Thyroid gland (tissue), 4 donors: Measurements from ENCODE around the gene MYO18A. TPM values are rescaled to one million over a fixed set of nuclear protein-coding genes. Genes with fewer than 3 reads are reported as not detected.

Experiments used
- DNase-seq, 2 donors: peaks; one replicate each; pipeline ENCODE4 v3.0.0-alpha.2; 2019
- H3K27ac ChIP-seq, 3 donors: fragments of 200-600 bp; sonication (generic); 1 replicate in 2 of 3; 2 replicates in 1 of 3; pipeline ENCODE4 v1.5.1; 2016 to 2019; ENCODE audit warnings: mild to moderate bottlenecking in 1 of 3, moderate library complexity in 1 of 3
- H3K27me3 ChIP-seq: fragments of 200-600 bp; sonication (generic); one replicate; pipeline ENCODE4 v1.5.1; 2019
- H3K36me3 ChIP-seq, 2 donors: fragments of 200-600 bp; sonication (generic); one replicate each; pipeline ENCODE4 v1.5.1; 2016 to 2019
- H3K4me1 ChIP-seq, 2 donors: fragments of 200-600 bp; sonication (generic); one replicate each; pipeline ENCODE4 v1.5.1; 2017 to 2019
- H3K4me3 ChIP-seq, 3 donors: fragments of 200-600 bp; sonication (generic); replicated peaks in 1 of 3; 1 replicate in 2 of 3; 2 replicates in 1 of 3; pipeline ENCODE4 v1.5.1; 2016; ENCODE audit warnings: mild to moderate bottlenecking in 1 of 3
- H3K9me3 ChIP-seq: fragments of 200-600 bp; sonication (generic); one replicate; pipeline ENCODE4 v1.5.1; 2017
- POLR2A ChIP-seq, 2 donors: fragments of 450-650 bp; IDR thresholded peaks; one replicate each; pipeline ENCODE4 v1.6.1; 2017; ENCODE audit warnings: antibody characterized with exemption in 2 of 2, mild to moderate bottlenecking in 2 of 2, moderate library complexity in 1 of 2
- WGBS, 2 donors: methylation state at CpG; one replicate each; pipeline ENCODE4 v1.1.5; 2017; 5-methylcytosine and 5-hydroxymethylcytosine counted together
- intact Hi-C: fragments of 100-400 bp; cut with DNase I; formaldehyde crosslinking; loops from one replicate; pipeline ENCODE4 v1.15.1; 2023
- total RNA-seq, 4 donors: library from RNA; depleted of rRNA; stranded (reverse); fragments of >200 nt; gene quantifications; one replicate each; pipeline ENCODE4 v1.2.3, GENCODE V29; 2016
- TF ChIP-seq, protein P1 (sequence below), 6 experiments: fragments of 200-600 bp in 3 of 6; fragments of 450-650 bp in 3 of 6; sonication (generic) in 3 of 6; IDR thresholded peaks; one replicate each; pipeline ENCODE4 v1.5.1; 2016 to 2019; ENCODE audit warnings: antibody characterized with exemption in 6 of 6, mild to moderate bottlenecking in 2 of 6, inconsistent platforms in 1 of 6, moderate library complexity in 1 of 6

Gene MYO18A
- total RNA-seq, 4 donors from 2014 or later = 32.1 to 49.8 (median 40.6) TPM

DNA sequence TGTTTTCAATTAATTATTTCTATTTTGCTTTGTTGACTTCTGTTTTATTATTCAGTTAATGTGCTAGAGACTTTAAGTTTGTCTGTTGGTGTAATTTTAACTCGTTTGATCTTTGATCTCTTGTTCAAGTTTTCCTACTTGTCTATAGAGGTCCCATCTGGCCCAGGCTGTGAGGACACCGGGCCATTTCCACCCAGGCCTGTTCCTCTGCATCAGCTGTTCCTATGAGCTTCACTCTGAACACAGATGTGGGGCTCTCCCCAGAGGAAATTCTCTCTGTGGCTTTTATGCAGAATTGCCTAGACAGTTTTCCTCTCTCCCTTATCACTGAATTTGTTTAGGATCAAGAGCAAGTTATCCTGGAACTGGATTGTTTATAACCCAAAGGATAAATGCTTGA, 44.7 kb downstream of the MYO18A start:
- TF ChIP-seq, protein P1, sequence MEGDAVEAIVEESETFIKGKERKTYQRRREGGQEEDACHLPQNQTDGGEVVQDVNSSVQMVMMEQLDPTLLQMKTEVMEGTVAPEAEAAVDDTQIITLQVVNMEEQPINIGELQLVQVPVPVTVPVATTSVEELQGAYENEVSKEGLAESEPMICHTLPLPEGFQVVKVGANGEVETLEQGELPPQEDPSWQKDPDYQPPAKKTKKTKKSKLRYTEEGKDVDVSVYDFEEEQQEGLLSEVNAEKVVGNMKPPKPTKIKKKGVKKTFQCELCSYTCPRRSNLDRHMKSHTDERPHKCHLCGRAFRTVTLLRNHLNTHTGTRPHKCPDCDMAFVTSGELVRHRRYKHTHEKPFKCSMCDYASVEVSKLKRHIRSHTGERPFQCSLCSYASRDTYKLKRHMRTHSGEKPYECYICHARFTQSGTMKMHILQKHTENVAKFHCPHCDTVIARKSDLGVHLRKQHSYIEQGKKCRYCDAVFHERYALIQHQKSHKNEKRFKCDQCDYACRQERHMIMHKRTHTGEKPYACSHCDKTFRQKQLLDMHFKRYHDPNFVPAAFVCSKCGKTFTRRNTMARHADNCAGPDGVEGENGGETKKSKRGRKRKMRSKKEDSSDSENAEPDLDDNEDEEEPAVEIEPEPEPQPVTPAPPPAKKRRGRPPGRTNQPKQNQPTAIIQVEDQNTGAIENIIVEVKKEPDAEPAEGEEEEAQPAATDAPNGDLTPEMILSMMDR (IDR thresholded peaks at IDR 0.05) = no peak
- no peak for TF ChIP-seq POLR2A (IDR thresholded peaks at IDR 0.05)
- 71 to 88% methylated on average over 2 of the region's 2 CpGs for WGBS, 2 donors
- no peak overlapping the region for H3K4me3 ChIP-seq
- no peaks in the 10 kb centered on the region for H3K27me3 ChIP-seq
- H3K27ac ChIP-seq = no peak overlapping the region
- H3K4me1 ChIP-seq = peaks cover 8 to 25% of the 10 kb centered on the region in 2 donors
- intact Hi-C loops = no loop called here
- no peaks in the 10 kb centered on the region for H3K36me3 ChIP-seq
- no peaks in the 10 kb centered on the region for H3K9me3 ChIP-seq
- no peak for DNase-seq

DNA sequence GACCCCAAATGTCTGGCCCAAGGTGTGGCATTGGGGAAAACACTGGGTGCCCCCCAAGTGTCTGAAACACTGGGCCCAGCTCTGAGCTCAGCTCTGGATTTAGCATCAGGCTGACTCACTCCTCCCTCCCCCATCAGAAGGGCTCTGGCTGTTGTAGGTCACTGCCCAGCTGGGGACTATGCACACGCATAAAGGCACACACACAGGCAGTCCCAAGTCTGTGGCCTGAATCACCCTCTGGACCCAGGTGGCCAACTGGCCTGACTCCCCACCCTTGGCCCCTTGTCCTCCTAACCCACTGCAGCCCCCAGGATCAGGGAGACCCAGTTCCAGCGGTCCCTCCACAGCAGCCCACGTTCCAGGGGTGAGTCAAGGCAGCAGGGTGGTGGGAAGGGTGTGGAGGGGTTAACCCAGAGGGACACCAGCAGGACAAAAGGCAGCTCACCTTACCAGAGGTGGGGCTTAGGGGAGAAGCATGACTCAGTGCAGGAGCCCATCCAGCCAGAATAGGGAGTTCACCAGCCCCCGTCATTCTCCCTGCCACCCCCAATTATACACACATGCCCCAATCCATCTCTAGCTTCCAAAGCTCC, 47.0 kb downstream of the MYO18A start:
- H3K36me3 ChIP-seq = no peaks in the 10 kb centered on the region
- no peaks in the 10 kb centered on the region for H3K27me3 ChIP-seq
- TF ChIP-seq POLR2A (IDR thresholded peaks at IDR 0.05) = no peak
- TF ChIP-seq, protein P1 (IDR thresholded peaks at IDR 0.05) = no peak
- no peak overlapping the region for H3K4me3 ChIP-seq
- H3K9me3 ChIP-seq = no peaks in the 10 kb centered on the region
- H3K4me1 ChIP-seq = peaks cover 0 to 9% of the 10 kb centered on the region in 2 donors
- WGBS, 2 donors = 72 to 78% methylated on average over 3 to 4 of the region's 4 CpGs
- intact Hi-C loops = no loop called here
- H3K27ac ChIP-seq = no peak overlapping the region
- DNase-seq = no peak

- WGBS, 2 donors = 74 to 85% methylated on average over 9 of the region's 9 CpGs
- Histone ChIP-seq H3K36me3 (no peaks in the 10 kb centered on the region), H3K9me3 (no peaks in the 10 kb centered on the region), H3K4me1 (peaks cover 0 to 7% of the 10 kb centered on the region in 2 donors), H3K27ac (no peak overlapping the region), H3K27me3 (no peaks in the 10 kb centered on the region), H3K4me3 (no peak overlapping the region)
- DNase-seq = no peak
- intact Hi-C loops = no loop called here
- no peak for TF ChIP-seq POLR2A (IDR thresholded peaks at IDR 0.05)
- TF ChIP-seq, protein P1 (IDR thresholded peaks at IDR 0.05) = no peak
These were observed 48.1 kb downstream of the MYO18A start for GRCh38 chr17:29131814-29132682.

- DNase-seq = peak; percentile 53 to 57
- H3K9me3 ChIP-seq = no peaks in the 10 kb centered on the region
- no peaks in the 10 kb centered on the region for H3K36me3 ChIP-seq
- intact Hi-C loops = no loop called here
- no peaks in the 10 kb centered on the region for H3K27me3 ChIP-seq
- H3K4me1 ChIP-seq = peaks cover 0 to 12% of the 10 kb centered on the region in 2 donors
- H3K27ac ChIP-seq = no peak overlapping the region
- no peak overlapping the region for H3K4me3 ChIP-seq
- 74 to 78% methylated on average over 4 of the region's 4 CpGs for WGBS, 2 donors
- TF ChIP-seq POLR2A (IDR thresholded peaks at IDR 0.05) = no peak
- TF ChIP-seq, protein P1 (IDR thresholded peaks at IDR 0.05) = no peak
These were observed 50.5 kb downstream of the MYO18A start for GRCh38 chr17:29129731-29130130.

GRCh38 chr17:29127840-29128239, 52.4 kb downstream of the MYO18A start:
- Histone ChIP-seq H3K27ac (no peak overlapping the region), H3K27me3 (no peaks in the 10 kb centered on the region), H3K4me3 (no peak overlapping the region), H3K4me1 (peaks cover 0 to 17% of the 10 kb centered on the region in 2 donors), H3K36me3 (no peaks in the 10 kb centered on the region), H3K9me3 (no peaks in the 10 kb centered on the region)
- 100% methylated on average over 4 of the region's 10 CpGs; no CpG with 5 or more reads in 1 of the 2 donors for WGBS, 2 donors
- TF ChIP-seq POLR2A (IDR thresholded peaks at IDR 0.05) = no peak
- TF ChIP-seq, protein P1 (IDR thresholded peaks at IDR 0.05) = no peak
- no peak for DNase-seq
- intact Hi-C loops = no loop called here
